ENCODE results near the gene NSG2.
"Not testable (repeated sequence)": the region's sequence is repeated elsewhere in the genome, so short reads cannot be mapped to it uniquely, and the experiment has no call there.

The NSG2 gene

DNA sequence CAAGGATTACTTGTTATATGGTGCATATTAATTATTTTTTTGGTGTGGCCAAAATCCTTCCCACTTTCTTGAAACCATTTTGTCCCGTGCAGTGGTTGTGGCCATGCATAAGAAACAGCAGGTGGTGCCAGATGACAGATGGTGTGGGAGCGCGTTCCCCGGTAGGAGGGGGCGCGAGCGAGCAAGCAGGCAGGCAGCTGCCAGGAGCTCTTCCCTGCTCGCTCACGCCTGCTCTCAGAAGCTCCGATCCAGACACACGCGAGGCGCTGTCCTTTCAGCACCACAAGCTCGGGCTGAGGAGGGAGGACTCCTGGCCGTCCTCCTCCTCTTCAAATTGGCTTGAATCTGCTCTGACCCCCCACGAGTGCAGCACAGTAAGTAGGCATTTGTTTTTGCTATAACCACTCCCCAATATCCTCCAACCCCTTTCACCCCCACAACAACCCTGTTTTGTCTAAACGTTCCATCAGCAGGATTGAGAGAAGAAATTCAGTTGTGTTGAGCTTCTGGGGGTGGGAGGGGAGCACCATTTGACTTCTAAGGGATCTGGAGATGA is at the start of gene NSG2:
TSS of gene NSG2 (plus strand) at position 237 of the 556 bp plus-strand sequence. CDS start 1,050 bp downstream, outside the sequence.
- Mint-ChIP-seq H3K27ac (no peak within 1 kb of the TSS), H3K4me3 (no peak within 1 kb of the TSS), H3K36me3 (no peaks in the 10 kb centered on the region), H3K9me3 (ENCODE audit: low read depth) (peaks cover 7% of the 10 kb centered on the region), H3K4me1 (ENCODE audit: low read depth) (no peaks in the 10 kb centered on the region), H3K27me3 (peaks cover 31% of the 10 kb centered on the region)

DNA sequence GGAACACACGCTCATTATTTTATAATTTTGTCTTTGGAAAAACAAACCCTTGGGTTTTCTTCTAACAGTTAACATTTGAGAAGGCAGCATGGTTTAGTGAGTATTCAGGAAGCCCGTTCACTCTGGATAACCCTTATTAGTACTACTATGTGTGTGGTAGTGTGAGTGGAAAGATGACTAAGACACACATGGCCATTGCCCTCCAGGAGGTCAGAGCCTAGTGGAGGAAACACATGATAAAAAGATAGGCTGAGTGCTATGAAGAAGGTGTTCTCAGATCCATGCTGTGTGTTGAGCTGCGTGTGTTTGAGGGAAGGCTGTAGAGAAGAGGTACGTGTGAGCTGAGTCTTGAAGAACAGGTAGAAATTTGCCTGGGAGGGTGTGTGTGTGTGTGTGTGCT is 48.2 kb upstream of the NSG2 start:
- Mint-ChIP-seq H3K27me3 (peaks cover 20% of the 10 kb centered on the region), H3K4me3 (no peak overlapping the region), H3K9me3 (ENCODE audit: low read depth) (no peaks in the 10 kb centered on the region), H3K36me3 (no peaks in the 10 kb centered on the region), H3K27ac (no peak overlapping the region), H3K4me1 (ENCODE audit: low read depth) (no peaks in the 10 kb centered on the region)

DNA sequence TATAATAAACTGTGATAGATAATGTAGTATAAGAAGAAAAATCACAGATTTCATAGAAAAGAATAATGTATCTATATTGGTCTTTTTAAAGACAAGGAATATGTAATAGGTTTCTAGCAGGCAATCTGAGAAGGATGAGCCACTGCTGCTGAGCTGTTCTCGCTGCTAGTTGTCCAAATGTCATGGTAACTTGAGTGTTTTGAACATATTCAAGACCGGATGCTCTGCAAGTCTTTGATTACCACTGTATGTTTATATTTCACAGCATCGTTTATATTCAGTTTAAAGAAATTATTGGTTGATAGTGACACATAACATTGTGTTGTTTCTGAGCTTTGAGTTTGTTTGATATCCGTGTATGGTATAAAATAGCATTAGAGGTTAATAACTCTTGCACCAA is 47.0 kb upstream of the NSG2 start:
- H3K27me3 Mint-ChIP-seq: peaks cover 23% of the 10 kb centered on the region
- H3K27ac Mint-ChIP-seq: no peak overlapping the region
- no peaks in the 10 kb centered on the region for H3K9me3 Mint-ChIP-seq (ENCODE audit: low read depth)
- no peaks in the 10 kb centered on the region for H3K36me3 Mint-ChIP-seq
- H3K4me3 Mint-ChIP-seq: no peak overlapping the region
- H3K4me1 Mint-ChIP-seq (ENCODE audit: low read depth): no peaks in the 10 kb centered on the region

DNA sequence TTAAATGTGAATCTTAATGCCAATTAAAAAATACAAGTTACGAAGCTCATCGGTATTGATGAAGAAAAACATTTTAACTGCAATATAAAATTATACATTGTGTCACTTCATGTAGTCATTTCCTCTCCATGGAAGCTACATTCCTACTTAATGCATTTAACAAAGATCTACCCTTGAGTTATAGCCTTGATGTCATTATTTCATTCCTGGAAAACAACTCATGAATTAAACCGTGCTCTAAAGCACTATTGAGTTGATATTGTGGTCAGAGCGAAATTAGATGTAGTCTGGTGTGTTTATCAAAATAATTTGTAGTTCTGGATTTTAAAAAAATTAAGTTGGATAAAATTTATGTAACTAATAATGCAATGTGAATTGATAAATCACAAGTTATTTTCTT is 45.4 kb upstream of the NSG2 start:
- H3K4me1 Mint-ChIP-seq (ENCODE audit: low read depth): no peaks in the 10 kb centered on the region
- peaks cover 18% of the 10 kb centered on the region for H3K27me3 Mint-ChIP-seq
- no peak overlapping the region for H3K27ac Mint-ChIP-seq
- no peaks in the 10 kb centered on the region for H3K9me3 Mint-ChIP-seq (ENCODE audit: low read depth)
- no peak overlapping the region for H3K4me3 Mint-ChIP-seq
- H3K36me3 Mint-ChIP-seq: no peaks in the 10 kb centered on the region

DNA sequence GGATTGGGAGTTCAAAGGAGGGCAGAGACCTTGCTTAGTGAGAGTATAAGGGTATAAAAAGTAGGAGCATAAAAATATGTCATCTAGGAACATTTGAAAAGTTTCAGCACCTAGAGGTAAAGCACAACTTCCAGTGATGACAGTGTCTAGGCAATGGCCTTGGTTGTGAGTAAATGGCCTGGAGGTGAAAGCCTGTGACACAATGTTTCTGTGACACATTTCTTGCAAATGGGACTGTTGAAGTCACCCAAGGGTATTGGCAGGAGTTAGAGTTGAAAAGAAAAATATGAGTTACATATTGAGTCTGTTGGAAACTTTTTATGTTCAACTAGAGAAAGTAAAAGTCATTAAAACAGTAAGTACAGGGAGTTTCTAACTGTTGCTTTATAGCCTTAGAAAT is 41.7 kb upstream of the NSG2 start:
- H3K4me3 Mint-ChIP-seq: no peak overlapping the region
- no peaks in the 10 kb centered on the region for H3K36me3 Mint-ChIP-seq
- peaks cover 5% of the 10 kb centered on the region for H3K27me3 Mint-ChIP-seq
- no peaks in the 10 kb centered on the region for H3K9me3 Mint-ChIP-seq (ENCODE audit: low read depth)
- no peaks in the 10 kb centered on the region for H3K4me1 Mint-ChIP-seq (ENCODE audit: low read depth)
- no peak overlapping the region for H3K27ac Mint-ChIP-seq

DNA sequence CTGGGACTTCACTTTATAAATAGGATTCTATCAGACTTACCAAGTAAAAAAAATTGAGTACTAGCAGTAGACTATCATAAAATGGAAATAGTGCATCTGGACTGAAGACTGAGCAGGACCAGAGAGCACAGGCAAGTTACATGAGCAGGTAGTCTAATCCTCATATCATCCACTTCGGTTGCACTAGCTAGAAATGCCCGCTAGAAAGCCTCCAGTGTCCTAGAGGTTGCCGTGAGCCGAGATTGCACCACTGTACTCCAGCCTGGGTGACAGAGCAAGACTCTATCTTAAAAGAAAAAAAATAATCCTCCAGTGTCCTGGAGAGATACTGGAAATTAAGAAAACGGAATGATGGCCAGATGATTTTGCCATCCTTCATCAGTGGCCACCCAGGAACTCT is 36.6 kb upstream of the NSG2 start:
- Mint-ChIP-seq H3K27me3 (no peaks in the 10 kb centered on the region), H3K4me1 (ENCODE audit: low read depth) (no peaks in the 10 kb centered on the region), H3K4me3 (no peak overlapping the region), H3K9me3 (ENCODE audit: low read depth) (no peaks in the 10 kb centered on the region), H3K36me3 (no peaks in the 10 kb centered on the region), H3K27ac (no peak overlapping the region)

DNA sequence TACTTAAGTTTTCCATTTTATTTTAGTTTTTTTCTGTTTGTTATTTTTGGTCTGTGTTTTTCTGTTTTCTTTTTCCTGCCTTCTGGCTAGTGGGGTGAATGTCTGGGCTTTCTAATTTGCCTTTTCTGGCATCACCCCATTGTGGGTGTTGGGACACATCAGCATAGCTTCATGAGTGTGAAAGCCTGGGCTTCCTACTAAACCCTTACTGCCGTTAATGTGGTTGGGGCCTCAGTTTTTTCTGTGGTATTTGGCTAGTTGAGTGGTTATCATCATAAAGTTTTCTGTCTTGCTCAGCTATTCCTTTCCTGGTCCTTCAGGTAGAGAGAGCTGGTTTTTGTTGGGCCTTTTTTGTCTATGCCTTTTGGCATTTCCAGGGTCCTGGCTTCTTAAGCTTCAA is 35.1 kb upstream of the NSG2 start:
- Mint-ChIP-seq H3K4me3 (no peak overlapping the region), H3K9me3 (ENCODE audit: low read depth) (no peaks in the 10 kb centered on the region), H3K27ac (no peak overlapping the region), H3K27me3 (no peaks in the 10 kb centered on the region), H3K36me3 (no peaks in the 10 kb centered on the region), H3K4me1 (ENCODE audit: low read depth) (no peaks in the 10 kb centered on the region)

DNA sequence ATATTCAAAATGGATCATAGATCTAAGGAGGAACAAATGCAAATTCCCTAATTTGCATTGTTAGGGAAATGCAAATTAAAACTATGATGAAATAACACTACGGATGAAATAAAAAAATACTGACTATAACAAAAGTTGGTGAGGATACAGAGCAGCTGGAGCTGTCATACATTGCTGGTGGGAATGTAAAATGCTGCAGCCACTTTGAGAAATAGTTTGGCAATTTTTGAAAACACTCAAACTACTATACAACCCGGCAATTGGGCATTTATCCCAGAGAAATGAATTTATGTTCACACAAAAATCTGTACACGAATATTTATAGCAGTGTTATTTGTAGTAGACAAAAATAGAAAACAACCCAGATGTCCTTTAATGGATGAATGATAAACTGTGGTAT is 34.1 kb upstream of the NSG2 start:
- Mint-ChIP-seq H3K4me1 (ENCODE audit: low read depth) (no peaks in the 10 kb centered on the region), H3K9me3 (ENCODE audit: low read depth) (no peaks in the 10 kb centered on the region), H3K27me3 (no peaks in the 10 kb centered on the region), H3K4me3 (no peak overlapping the region), H3K36me3 (no peaks in the 10 kb centered on the region), H3K27ac (no peak overlapping the region)

DNA sequence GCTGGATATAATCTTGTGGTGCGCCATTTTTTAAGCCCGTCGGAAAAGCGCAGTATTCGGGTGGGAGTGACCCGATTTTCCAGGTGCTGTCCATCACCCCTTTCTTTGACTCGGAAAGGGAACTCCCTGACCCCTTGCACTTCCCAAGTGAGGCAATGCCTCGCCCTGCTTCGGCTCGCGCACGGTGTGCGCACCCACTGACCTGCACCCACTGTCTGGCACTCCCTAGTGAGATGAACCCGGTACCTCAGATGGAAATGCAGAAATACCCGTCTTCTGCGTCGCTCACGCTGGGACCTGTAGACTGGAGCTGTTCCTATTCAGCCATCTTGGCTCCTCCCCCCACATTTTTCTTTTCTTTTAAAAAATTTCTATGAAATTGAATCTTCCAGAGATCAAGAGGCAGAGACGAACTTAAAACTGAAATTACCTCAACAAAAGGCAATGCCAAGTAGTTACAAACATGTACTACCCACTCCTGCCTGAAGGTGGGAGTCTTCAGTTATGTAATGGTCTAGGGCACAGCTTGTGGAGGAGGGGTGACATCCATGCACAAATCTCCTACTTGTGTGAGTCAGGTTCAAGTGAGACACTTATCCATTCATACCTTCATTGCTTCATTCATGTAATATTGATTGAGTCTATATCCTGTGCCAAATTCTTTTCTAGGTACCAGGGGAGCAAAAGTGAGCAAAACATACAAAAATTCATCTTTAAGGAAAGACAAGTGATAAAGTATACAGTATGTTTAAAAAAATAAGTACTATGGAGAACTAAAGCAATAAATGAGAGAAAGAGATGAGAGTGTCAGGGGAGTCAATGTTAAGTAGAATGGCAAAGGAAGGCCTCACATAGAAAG is 25.2 kb upstream of the NSG2 start:
- peaks cover 20% of the 10 kb centered on the region for H3K27me3 Mint-ChIP-seq
- H3K9me3 Mint-ChIP-seq (ENCODE audit: low read depth); H3K4me3 Mint-ChIP-seq; H3K36me3 Mint-ChIP-seq; H3K27ac Mint-ChIP-seq; H3K4me1 Mint-ChIP-seq (ENCODE audit: low read depth): not testable (repeated sequence)

DNA sequence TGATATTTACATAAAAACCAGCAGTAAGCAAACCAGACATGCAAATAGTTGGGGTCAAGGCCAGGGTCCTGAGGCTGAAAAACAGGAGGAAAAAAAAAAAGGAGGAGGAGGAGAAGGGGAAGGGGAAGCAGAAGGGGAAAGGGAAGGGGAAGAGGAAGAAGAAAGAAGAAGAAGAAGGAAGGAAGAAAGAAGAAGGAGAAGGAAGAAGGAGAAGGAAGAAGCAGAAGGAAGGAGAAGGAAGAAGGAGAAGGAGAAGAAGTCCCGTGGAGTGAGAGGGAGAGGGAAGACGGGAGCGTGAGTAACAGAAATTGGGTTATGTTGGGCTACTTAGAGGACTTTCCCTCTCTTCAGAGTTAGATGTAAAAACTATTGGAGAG is 24.6 kb upstream of the NSG2 start:
- H3K27me3 Mint-ChIP-seq: peaks cover 22% of the 10 kb centered on the region
- H3K4me1 Mint-ChIP-seq (ENCODE audit: low read depth): no peaks in the 10 kb centered on the region
- no peaks in the 10 kb centered on the region for H3K9me3 Mint-ChIP-seq (ENCODE audit: low read depth)
- no peak overlapping the region for H3K27ac Mint-ChIP-seq
- no peak overlapping the region for H3K4me3 Mint-ChIP-seq
- peaks cover 5% of the 10 kb centered on the region for H3K36me3 Mint-ChIP-seq

DNA sequence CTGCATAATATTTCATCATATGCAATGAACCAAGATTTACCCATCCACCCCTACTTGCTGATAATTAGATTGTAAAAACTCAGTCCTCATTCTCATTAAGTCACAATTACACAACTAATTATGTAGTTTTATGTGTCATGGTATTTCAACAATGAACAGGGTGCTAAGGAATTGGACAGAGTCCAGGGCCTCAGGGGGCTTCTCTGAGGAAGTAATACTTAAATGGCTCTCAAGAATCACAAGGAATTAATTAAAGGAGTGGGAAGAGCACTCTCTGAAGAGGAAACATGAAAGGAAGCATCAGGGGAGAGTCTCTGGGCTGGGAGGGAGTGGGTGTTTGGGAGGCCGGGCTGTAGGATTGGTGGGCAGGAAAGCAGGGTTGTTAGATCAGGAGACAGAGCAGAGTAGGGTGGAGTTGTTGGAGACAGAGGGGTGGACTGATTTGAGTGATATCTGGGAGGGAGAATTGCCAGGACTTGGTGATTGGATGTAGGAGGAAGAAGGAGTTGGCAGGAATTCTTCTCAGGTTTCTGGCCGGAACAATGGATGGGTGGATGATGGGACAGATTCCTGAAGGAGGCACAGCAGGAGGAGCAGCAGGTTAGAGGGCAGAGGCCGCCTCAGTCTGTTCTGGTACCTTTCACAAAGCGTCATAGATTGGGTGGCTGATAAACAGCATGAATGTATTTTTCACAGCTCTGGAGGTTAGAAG is 23.0 kb upstream of the NSG2 start:
- peaks cover 22% of the 10 kb centered on the region for H3K27me3 Mint-ChIP-seq
- H3K9me3 Mint-ChIP-seq (ENCODE audit: low read depth): no peaks in the 10 kb centered on the region
- no peak overlapping the region for H3K4me3 Mint-ChIP-seq
- H3K4me1 Mint-ChIP-seq (ENCODE audit: low read depth): no peaks in the 10 kb centered on the region
- H3K36me3 Mint-ChIP-seq: peaks cover 5% of the 10 kb centered on the region
- no peak overlapping the region for H3K27ac Mint-ChIP-seq

DNA sequence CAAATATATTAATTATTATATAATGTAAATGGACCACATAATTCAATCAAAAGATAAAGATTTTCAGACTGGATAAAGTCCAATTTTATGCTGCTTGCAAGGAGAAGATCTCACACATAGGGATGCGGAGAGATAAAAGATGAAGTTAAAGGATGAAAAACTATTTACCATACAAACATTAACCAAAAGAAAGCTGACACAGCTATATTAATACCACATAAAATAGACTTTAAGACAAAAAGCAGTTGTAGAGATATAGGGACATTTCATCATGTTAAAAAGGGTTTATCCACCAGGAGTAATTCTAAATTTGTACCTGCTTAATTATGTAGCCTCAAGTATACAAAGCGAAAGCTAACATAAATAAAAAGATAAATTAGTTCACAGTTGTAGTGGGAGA is 15.2 kb upstream of the NSG2 start:
- H3K27ac Mint-ChIP-seq: no peak overlapping the region
- no peaks in the 10 kb centered on the region for H3K36me3 Mint-ChIP-seq
- H3K27me3 Mint-ChIP-seq: peaks cover 5% of the 10 kb centered on the region
- no peak overlapping the region for H3K4me3 Mint-ChIP-seq
- no peaks in the 10 kb centered on the region for H3K4me1 Mint-ChIP-seq (ENCODE audit: low read depth)
- peaks cover 20% of the 10 kb centered on the region for H3K9me3 Mint-ChIP-seq (ENCODE audit: low read depth)

DNA sequence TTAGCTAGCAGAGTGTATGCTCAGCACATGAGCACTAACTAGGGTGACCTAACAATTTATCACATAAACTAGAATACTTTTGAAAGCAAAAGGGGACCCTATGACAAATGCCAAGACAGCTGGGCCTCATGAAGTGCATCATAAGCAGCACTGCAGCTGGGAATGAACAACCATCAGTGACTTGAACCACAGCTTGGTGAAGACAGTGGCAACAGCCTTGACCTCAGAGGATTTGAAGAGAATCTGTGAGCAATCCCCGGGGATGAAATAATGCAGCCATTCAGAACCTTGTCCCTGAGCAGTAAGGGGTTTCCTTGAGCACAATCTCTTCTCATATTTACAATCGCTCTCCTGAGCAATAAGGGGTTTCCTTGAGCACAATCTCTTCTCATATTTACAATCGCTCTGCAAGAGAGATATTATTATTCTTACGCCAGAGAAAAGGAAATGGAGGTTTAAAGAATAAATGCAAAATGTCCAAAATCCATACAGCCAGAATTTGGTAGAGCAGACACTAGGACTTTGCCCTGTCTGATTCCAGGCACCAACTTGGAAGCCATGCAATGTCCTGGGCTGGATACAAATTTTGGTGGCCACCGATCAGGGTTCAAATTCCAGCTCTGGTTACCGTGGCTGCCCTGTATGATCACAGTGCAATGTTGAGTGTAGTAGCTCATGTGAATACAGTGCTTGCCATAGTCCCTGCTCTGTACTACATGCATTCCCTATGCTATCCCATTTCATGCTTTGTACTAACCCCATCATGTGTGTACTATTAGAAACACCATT is 846 bp upstream of the NSG2 start:
- Mint-ChIP-seq H3K36me3 (no peaks in the 10 kb centered on the region), H3K9me3 (ENCODE audit: low read depth) (peaks cover 7% of the 10 kb centered on the region), H3K27ac (no peak overlapping the region), H3K27me3 (peaks cover 33% of the 10 kb centered on the region), H3K4me1 (ENCODE audit: low read depth) (no peaks in the 10 kb centered on the region), H3K4me3 (no peak overlapping the region)

DNA sequence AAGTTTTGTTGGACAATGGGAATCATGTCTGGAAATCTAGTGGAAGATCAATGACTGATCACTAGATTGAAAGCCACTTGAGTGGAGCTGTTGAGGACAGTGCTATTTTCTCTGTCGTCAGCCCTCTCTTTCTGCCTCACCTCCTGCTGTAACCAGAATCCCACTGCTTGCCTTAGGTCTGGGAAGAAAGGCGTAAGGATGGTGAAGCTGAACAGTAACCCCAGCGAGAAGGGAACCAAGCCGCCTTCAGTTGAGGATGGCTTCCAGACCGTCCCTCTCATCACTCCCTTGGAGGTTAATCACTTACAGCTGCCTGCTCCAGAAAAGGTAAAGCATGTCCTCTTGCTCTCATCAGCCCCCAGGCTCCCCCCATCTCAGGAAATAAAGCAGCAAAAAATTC is 1.1 kb downstream of the NSG2 start:
- Mint-ChIP-seq H3K9me3 (ENCODE audit: low read depth) (peaks cover 7% of the 10 kb centered on the region), H3K4me3 (no peak overlapping the region), H3K4me1 (ENCODE audit: low read depth) (no peaks in the 10 kb centered on the region), H3K36me3 (no peaks in the 10 kb centered on the region), H3K27me3 (peaks cover 34% of the 10 kb centered on the region), H3K27ac (no peak overlapping the region)
